Measurements from ENCODE around the gene TGFB3.
A peak's percentile ranks its signal among the peaks of the same experiment; 100 is the strongest.

TGFB3 gene

DNA sequence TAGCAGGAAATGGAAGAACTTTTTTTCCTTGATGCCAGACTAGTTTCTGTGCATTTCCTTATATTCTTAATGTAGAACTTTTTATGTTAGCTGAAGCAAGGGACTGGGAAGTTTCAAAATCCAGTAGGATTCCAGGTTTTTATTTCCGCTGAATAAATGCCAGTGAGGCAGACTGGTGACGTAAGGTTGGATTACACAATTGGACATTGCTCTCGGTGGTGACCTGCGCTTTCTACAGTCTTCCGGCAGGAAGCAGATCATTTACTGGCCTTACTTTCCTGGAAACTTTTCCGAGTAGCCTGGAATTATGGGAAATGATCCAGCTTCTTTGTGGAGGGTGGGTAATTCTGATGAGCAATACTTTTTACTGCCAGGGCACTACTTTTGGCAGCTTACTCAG lies 7.3 kb upstream of the TGFB3 start:
- TF ChIP-seq, protein P1, sequence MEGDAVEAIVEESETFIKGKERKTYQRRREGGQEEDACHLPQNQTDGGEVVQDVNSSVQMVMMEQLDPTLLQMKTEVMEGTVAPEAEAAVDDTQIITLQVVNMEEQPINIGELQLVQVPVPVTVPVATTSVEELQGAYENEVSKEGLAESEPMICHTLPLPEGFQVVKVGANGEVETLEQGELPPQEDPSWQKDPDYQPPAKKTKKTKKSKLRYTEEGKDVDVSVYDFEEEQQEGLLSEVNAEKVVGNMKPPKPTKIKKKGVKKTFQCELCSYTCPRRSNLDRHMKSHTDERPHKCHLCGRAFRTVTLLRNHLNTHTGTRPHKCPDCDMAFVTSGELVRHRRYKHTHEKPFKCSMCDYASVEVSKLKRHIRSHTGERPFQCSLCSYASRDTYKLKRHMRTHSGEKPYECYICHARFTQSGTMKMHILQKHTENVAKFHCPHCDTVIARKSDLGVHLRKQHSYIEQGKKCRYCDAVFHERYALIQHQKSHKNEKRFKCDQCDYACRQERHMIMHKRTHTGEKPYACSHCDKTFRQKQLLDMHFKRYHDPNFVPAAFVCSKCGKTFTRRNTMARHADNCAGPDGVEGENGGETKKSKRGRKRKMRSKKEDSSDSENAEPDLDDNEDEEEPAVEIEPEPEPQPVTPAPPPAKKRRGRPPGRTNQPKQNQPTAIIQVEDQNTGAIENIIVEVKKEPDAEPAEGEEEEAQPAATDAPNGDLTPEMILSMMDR (IDR thresholded peaks at IDR 0.05; ENCODE audit: low read depth, low read length, poor library complexity, severe bottlenecking), result no peak
- TF ChIP-seq EZH2phosphoT487 (IDR thresholded peaks at IDR 0.05; ENCODE audit: borderline replicate concordance, low read length), result no peak
- no peaks in the 10 kb centered on the region for H3K9me2 ChIP-seq (replicated peaks; ENCODE audit: control insufficient read depth, low read length)
- H3K4me2 ChIP-seq (ENCODE audit: low read length), result no peak overlapping the region
- peaks cover 11% of the 10 kb centered on the region for H3K27me3 ChIP-seq (ENCODE audit: control insufficient read depth, low read length)
- H3K36me3 ChIP-seq (ENCODE audit: control insufficient read depth, low read length), result no peaks in the 10 kb centered on the region
- no peaks in the 10 kb centered on the region for H3F3A ChIP-seq (ENCODE audit: control insufficient read depth, insufficient read depth)
- H3K4me3 ChIP-seq (ENCODE audit: low read length), result no peak overlapping the region
- no peaks in the 10 kb centered on the region for H3K9me3 ChIP-seq (ENCODE audit: control insufficient read depth, insufficient read depth, low read length)
- H3K79me2 ChIP-seq (ENCODE audit: control insufficient read depth, low read length), result no peaks in the 10 kb centered on the region
- no peaks in the 10 kb centered on the region for H4K20me1 ChIP-seq (ENCODE audit: control insufficient read depth, insufficient read depth, low read depth, low read length)
- H3K4me1 ChIP-seq (ENCODE audit: control insufficient read depth, low read length), result peaks cover 19% of the 10 kb centered on the region
- H3K27ac ChIP-seq (ENCODE audit: low read depth, low read length), result no peak overlapping the region

- Histone ChIP-seq H4K20me1 (ENCODE audit: control insufficient read depth, insufficient read depth, low read depth, low read length) (no peaks in the 10 kb centered on the region), H3K79me2 (ENCODE audit: control insufficient read depth, low read length) (no peaks in the 10 kb centered on the region), H3K4me3 (ENCODE audit: low read length) (no peak overlapping the region), H3K9me3 (ENCODE audit: control insufficient read depth, insufficient read depth, low read length) (no peaks in the 10 kb centered on the region), H3K9me2 (replicated peaks; ENCODE audit: control insufficient read depth, low read length) (no peaks in the 10 kb centered on the region), H3K4me1 (ENCODE audit: control insufficient read depth, low read length) (peaks cover 16% of the 10 kb centered on the region), H3K4me2 (ENCODE audit: low read length) (no peak overlapping the region), H3K36me3 (ENCODE audit: control insufficient read depth, low read length) (no peaks in the 10 kb centered on the region), H3K27me3 (ENCODE audit: control insufficient read depth, low read length) (peaks cover 26% of the 10 kb centered on the region), H3K27ac (ENCODE audit: low read depth, low read length) (no peak overlapping the region), H3F3A (ENCODE audit: control insufficient read depth, insufficient read depth) (no peaks in the 10 kb centered on the region)
- TF ChIP-seq, protein P1 (IDR thresholded peaks at IDR 0.05; ENCODE audit: low read depth, low read length, poor library complexity, severe bottlenecking), result no peak
- no peak for TF ChIP-seq EZH2phosphoT487 (IDR thresholded peaks at IDR 0.05; ENCODE audit: borderline replicate concordance, low read length)
These were observed 5.6 kb upstream of the TGFB3 start for GRCh38 chr14:75987201-75987970.

GRCh38 chr14:75986439-75986765 lies 4.6 kb upstream of the TGFB3 start:
- H3K79me2 ChIP-seq (ENCODE audit: control insufficient read depth, low read length), result no peaks in the 10 kb centered on the region
- no peak overlapping the region for H3K27ac ChIP-seq (ENCODE audit: low read depth, low read length)
- H3K9me3 ChIP-seq (ENCODE audit: control insufficient read depth, insufficient read depth, low read length), result no peaks in the 10 kb centered on the region
- peak overlapping the region; percentile 84 for H3K4me2 ChIP-seq (ENCODE audit: low read length)
- H4K20me1 ChIP-seq (ENCODE audit: control insufficient read depth, insufficient read depth, low read depth, low read length), result no peaks in the 10 kb centered on the region
- H3K27me3 ChIP-seq (ENCODE audit: control insufficient read depth, low read length), result peaks cover 32% of the 10 kb centered on the region
- H3F3A ChIP-seq (ENCODE audit: control insufficient read depth, insufficient read depth), result no peaks in the 10 kb centered on the region; the same call in 1 of the 2 replicates
- no peaks in the 10 kb centered on the region for H3K9me2 ChIP-seq (replicated peaks; ENCODE audit: control insufficient read depth, low read length)
- H3K4me1 ChIP-seq (ENCODE audit: control insufficient read depth, low read length), result peaks cover 25% of the 10 kb centered on the region
- H3K4me3 ChIP-seq (ENCODE audit: low read length), result peak overlapping the region; percentile 83
- no peaks in the 10 kb centered on the region for H3K36me3 ChIP-seq (ENCODE audit: control insufficient read depth, low read length)
- no peak for TF ChIP-seq EZH2phosphoT487 (IDR thresholded peaks at IDR 0.05; ENCODE audit: borderline replicate concordance, low read length)
- TF ChIP-seq, protein P1 (IDR thresholded peaks at IDR 0.05; ENCODE audit: low read depth, low read length, poor library complexity, severe bottlenecking), result no peak

Data from DOHH2 (cell line).